ENCODE data around the gene ARFRP1. TPM values are rescaled to one million over a fixed set of nuclear protein-coding genes. Genes with fewer than 3 reads are reported as not detected.

The ARFRP1 gene
- total and polyA plus RNA-seq, 4 donors = 29.8 to 56.0 (median 47.4) TPM

GRCh38 chr20:63738687-63739129, 30.9 kb upstream of the ARFRP1 start:
- peaks cover 0 to 48% (median 11%) of the 10 kb centered on the region in 4 donors for H3K36me3 ChIP-seq (ENCODE audit: control insufficient read depth in 4 of 4, insufficient read depth in 4 of 4, low read length in 4 of 4)
- H3K9ac ChIP-seq (ENCODE audit: insufficient read depth in 1 of 2, low read length in 2 of 2) = no peak overlapping the region
- no peak for TF ChIP-seq CTCF (IDR thresholded peaks at IDR 0.05; ENCODE audit: control extremely low read depth, extremely low read depth)
- no peak overlapping the region for H3K4me3 ChIP-seq
- H3K4me1 ChIP-seq (ENCODE audit: control insufficient read depth in 5 of 5, insufficient read depth in 5 of 5, low read length in 5 of 5) = peaks cover 0 to 22% (median 7%) of the 10 kb centered on the region in 5 donors
- H3K27me3 ChIP-seq (ENCODE audit: control insufficient read depth in 3 of 3, insufficient read depth in 3 of 3, low read length in 2 of 3) = no peaks in the 10 kb centered on the region
- WGBS, 2 donors = 16 to 17% methylated on average over 22 to 26 of the region's 26 CpGs
- peak; percentile 67 to 71 (median 70) for DNase-seq
- H3K27ac ChIP-seq (ENCODE audit: low read depth in 1 of 2, low read length in 1 of 2) = peak overlapping the region; percentile 73 to 82
- H3K9me3 ChIP-seq (ENCODE audit: control insufficient read depth in 4 of 4, insufficient read depth in 3 of 4, low read length in 3 of 4) = no peaks in the 10 kb centered on the region
- no peak for ATAC-seq (ENCODE audit: insufficient read depth, low FRiP score)

DNA sequence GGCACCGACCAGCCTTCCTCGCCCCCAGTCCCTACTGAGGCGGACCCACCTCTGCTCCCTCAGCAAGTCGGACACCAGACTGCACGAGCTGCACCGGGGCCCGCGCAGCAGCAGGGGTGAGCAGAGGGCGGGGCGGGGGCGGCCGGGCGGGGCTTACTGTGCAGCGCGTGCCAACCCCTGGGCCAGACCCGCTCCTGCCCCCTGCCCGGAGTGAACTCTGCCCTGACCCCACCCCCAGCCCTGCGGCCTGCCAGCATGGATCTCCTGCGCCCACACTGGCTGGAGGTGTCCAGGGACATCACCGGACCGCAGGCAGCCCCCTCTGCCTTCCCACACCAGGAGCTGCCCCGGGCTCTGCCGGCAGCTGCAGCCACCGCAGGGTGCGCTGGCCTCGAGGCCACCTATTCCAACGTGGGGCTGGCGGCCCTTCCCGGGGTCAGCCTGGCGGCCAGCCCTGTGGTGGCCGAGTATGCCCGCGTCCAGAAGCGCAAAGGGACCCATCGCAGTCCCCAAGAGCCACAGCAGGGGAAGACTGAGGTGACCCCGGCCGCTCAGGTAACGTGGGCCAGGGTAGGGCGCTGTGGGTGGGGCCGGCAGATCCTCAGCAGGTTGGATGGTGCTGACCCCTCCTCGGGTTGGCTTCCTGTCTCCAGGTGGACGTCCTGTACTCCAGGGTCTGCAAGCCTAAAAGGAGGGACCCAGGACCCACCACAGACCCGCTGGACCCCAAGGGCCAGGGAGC, 30.3 kb upstream of the ARFRP1 start:
- DNase-seq (no peak), ATAC-seq (ENCODE audit: insufficient read depth, low FRiP score) (no peak)
- Histone ChIP-seq H3K9ac (ENCODE audit: insufficient read depth in 1 of 2, low read length in 2 of 2) (no peak overlapping the region), H3K4me3 (no peak overlapping the region), H3K36me3 (ENCODE audit: control insufficient read depth in 4 of 4, insufficient read depth in 4 of 4, low read length in 4 of 4) (peaks cover 0 to 48% (median 13%) of the 10 kb centered on the region in 4 donors), H3K27me3 (ENCODE audit: control insufficient read depth in 3 of 3, insufficient read depth in 3 of 3, low read length in 2 of 3) (no peaks in the 10 kb centered on the region), H3K4me1 (ENCODE audit: control insufficient read depth in 5 of 5, insufficient read depth in 5 of 5, low read length in 5 of 5) (peaks cover 0 to 22% (median 7%) of the 10 kb centered on the region in 5 donors), H3K9me3 (ENCODE audit: control insufficient read depth in 4 of 4, insufficient read depth in 3 of 4, low read length in 3 of 4) (no peaks in the 10 kb centered on the region), H3K27ac (ENCODE audit: low read depth in 1 of 2, low read length in 1 of 2) (no peak overlapping the region)
- 18 to 28% methylated on average over 39 to 43 of the region's 43 CpGs for WGBS, 2 donors
- no peak for TF ChIP-seq CTCF (IDR thresholded peaks at IDR 0.05; ENCODE audit: control extremely low read depth, extremely low read depth)

DNA sequence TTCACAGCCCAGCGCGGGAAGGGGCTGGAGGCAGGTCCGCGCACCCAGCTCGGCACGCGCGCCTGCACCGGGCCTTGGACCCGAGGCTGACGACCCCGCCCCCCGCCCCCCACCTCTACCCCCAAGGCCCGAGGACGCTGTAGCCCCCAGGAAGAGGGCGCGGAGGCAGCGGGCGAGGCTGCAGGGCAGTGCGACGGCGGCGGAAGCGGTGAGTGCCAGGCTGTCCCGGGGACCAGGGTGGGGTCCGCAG, 29.8 kb upstream of the ARFRP1 start:
- no peak for TF ChIP-seq CTCF (IDR thresholded peaks at IDR 0.05; ENCODE audit: control extremely low read depth, extremely low read depth)
- peaks cover 0 to 44% (median 14%) of the 10 kb centered on the region in 4 donors for H3K36me3 ChIP-seq (ENCODE audit: control insufficient read depth in 4 of 4, insufficient read depth in 4 of 4, low read length in 4 of 4)
- H3K27ac ChIP-seq (ENCODE audit: low read depth in 1 of 2, low read length in 1 of 2) = no peak overlapping the region
- WGBS, 2 donors = 0 to 15% methylated on average over 8 to 26 of the region's 26 CpGs
- H3K27me3 ChIP-seq (ENCODE audit: control insufficient read depth in 3 of 3, insufficient read depth in 3 of 3, low read length in 2 of 3) = no peaks in the 10 kb centered on the region
- H3K9ac ChIP-seq (ENCODE audit: insufficient read depth in 1 of 2, low read length in 2 of 2) = no peak overlapping the region
- DNase-seq (no peak), ATAC-seq (ENCODE audit: insufficient read depth, low FRiP score) (no peak)
- H3K4me1 ChIP-seq (ENCODE audit: control insufficient read depth in 5 of 5, insufficient read depth in 5 of 5, low read length in 5 of 5) = peaks cover 0 to 22% (median 7%) of the 10 kb centered on the region in 5 donors
- H3K9me3 ChIP-seq (ENCODE audit: control insufficient read depth in 4 of 4, insufficient read depth in 3 of 4, low read length in 3 of 4) = no peaks in the 10 kb centered on the region
- H3K4me3 ChIP-seq = no peak overlapping the region

Data from lung (tissue), 12 donors.